ENCODE data around the gene IFNA14.

Gene IFNA14

GRCh38 chr9:21267485-21268346 is 27.9 kb upstream of the IFNA14 start:
- TF ChIP-seq, protein P1, sequence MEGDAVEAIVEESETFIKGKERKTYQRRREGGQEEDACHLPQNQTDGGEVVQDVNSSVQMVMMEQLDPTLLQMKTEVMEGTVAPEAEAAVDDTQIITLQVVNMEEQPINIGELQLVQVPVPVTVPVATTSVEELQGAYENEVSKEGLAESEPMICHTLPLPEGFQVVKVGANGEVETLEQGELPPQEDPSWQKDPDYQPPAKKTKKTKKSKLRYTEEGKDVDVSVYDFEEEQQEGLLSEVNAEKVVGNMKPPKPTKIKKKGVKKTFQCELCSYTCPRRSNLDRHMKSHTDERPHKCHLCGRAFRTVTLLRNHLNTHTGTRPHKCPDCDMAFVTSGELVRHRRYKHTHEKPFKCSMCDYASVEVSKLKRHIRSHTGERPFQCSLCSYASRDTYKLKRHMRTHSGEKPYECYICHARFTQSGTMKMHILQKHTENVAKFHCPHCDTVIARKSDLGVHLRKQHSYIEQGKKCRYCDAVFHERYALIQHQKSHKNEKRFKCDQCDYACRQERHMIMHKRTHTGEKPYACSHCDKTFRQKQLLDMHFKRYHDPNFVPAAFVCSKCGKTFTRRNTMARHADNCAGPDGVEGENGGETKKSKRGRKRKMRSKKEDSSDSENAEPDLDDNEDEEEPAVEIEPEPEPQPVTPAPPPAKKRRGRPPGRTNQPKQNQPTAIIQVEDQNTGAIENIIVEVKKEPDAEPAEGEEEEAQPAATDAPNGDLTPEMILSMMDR (IDR thresholded peaks at IDR 0.05) = no peak
- DNase-seq = no peak
- Histone ChIP-seq H3K27ac (no peak overlapping the region), H3K4me1 (no peaks in the 10 kb centered on the region), H3K9me3 (peaks cover 0 to 8% (median 0%) of the 10 kb centered on the region in 3 donors), H3K27me3 (no peaks in the 10 kb centered on the region), H3K4me3 (no peak overlapping the region), H3K36me3 (no peaks in the 10 kb centered on the region)
- intact Hi-C loops (cut with DNase I; ENCODE audit: low total_unique reads) = no loop called here

DNA sequence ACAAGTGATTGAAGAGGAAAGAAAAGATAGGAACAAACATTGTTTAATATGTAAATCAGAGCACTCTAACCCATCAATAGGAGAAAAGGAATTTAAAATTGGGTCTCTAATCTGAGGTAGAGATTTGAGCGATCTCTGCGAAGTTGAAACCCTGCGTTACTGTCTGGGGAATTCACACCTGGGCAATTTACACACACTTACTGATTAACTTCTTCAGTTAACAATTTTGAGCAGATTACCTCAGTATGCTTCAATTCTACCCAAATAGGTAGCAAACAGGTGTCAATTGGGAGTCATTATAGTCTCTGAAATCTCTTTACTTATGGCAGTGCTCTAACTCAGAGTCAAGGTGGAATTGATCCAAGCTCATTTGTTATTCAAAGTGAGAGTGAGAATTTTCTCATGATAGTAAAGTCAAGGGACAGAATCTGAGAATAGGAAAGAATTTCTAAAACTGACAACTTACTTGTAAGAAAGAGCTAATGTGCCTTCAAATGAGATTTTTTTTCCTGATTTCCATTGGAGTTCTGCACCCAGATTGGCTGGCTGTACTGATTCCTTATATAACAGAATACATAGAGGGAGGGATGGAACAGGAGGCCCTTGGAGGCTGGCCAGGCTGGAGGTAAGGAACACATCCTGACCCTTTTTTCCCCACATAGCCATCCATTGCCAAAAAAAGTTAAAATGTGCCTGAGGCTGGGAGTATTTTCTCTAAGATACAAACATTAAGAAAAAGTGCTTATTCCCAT is 27.1 kb upstream of the IFNA14 start:
- no peak overlapping the region for H3K4me3 ChIP-seq
- no peak for DNase-seq
- TF ChIP-seq, protein P1 (IDR thresholded peaks at IDR 0.05) = no peak
- no peaks in the 10 kb centered on the region for H3K27me3 ChIP-seq
- no peak overlapping the region for H3K27ac ChIP-seq
- peaks cover 0 to 8% (median 0%) of the 10 kb centered on the region in 3 donors for H3K9me3 ChIP-seq
- H3K36me3 ChIP-seq = no peaks in the 10 kb centered on the region
- intact Hi-C loops (cut with DNase I; ENCODE audit: low total_unique reads) = no loop called here
- H3K4me1 ChIP-seq = no peaks in the 10 kb centered on the region

- H3K9me3 ChIP-seq = no peaks in the 10 kb centered on the region
- TF ChIP-seq, protein P1 (IDR thresholded peaks at IDR 0.05) = no peak
- no peak for DNase-seq
- no peak overlapping the region for H3K4me3 ChIP-seq
- intact Hi-C loops (cut with DNase I; ENCODE audit: low total_unique reads) = no loop called here
- H3K4me1 ChIP-seq = no peaks in the 10 kb centered on the region
- no peaks in the 10 kb centered on the region for H3K27me3 ChIP-seq
- H3K36me3 ChIP-seq = no peaks in the 10 kb centered on the region
- H3K27ac ChIP-seq = no peak overlapping the region
Measured at GRCh38 chr9:21265421-21266189, 25.8 kb upstream of the IFNA14 start.

GRCh38 chr9:21255538-21256212 is 15.9 kb upstream of the IFNA14 start:
- Histone ChIP-seq H3K27ac (no peak overlapping the region), H3K36me3 (no peaks in the 10 kb centered on the region), H3K4me3 (no peak overlapping the region), H3K4me1 (peaks cover 0 to 3% (median 0%) of the 10 kb centered on the region in 4 donors), H3K27me3 (peaks cover 0 to 3% of the 10 kb centered on the region in 2 donors), H3K9me3 (no peaks in the 10 kb centered on the region)
- no peak for DNase-seq
- intact Hi-C loops (cut with DNase I; ENCODE audit: low total_unique reads) = no loop called here
- TF ChIP-seq, protein P1 (IDR thresholded peaks at IDR 0.05) = no peak
